Endothelial cell of umbilical vein (primary cell): Measurements from ENCODE around the gene NMRK2. TPM values are rescaled to one million over a fixed set of nuclear protein-coding genes. Genes with fewer than 3 reads are reported as not detected.
A peak's percentile ranks its signal among the peaks of the same experiment; 100 is the strongest.

Experiments
- BruUV-seq: library from RNA; stranded (reverse); fragments of 400-500 nt; replicated peaks from 2 replicates; lab custom pipeline; 2021; lab: Mats Ljungman, UMichigan
- CTCF ChIA-PET: fragments of 300-600, 350-600 bp; sonication (Branson Sonifier 250); formaldehyde crosslinking; loops from one replicate; lab custom pipeline; 2021; ENCODE audit warnings: antibody characterized with exemption, inconsistent platforms; lab: Charles Lee
- POLR2A ChIA-PET: fragments of 300-600, 350-600 bp; sonication (Branson Sonifier 250); formaldehyde crosslinking; loops from one replicate; lab custom pipeline; 2021; ENCODE audit warnings: antibody characterized with exemption, inconsistent platforms; lab: Charles Lee
- DNase-seq: peaks from one replicate; pipeline ENCODE4 v3.0.0-alpha.2; 2011; ENCODE audit warnings: low read depth, low spot score
- FAIRE-seq: peaks from 2 replicates; lab custom pipeline; 2011; peaks lifted over from hg19 to GRCh38; lab: Jason Lieb, UNC
- H2AFZ ChIP-seq: 2 replicates; pipeline ENCODE4 v1.6.0; 2012; ENCODE audit warnings: low read depth, low read length, control low read depth, inconsistent platforms
- H3K27ac ChIP-seq: 2 replicates; pipeline ENCODE4 v1.5.1; 2011; ENCODE audit warnings: low read depth, mild to moderate bottlenecking, control low read depth, low read length, moderate library complexity; ENCODE audit not compliant: insufficient read depth
- H3K27me3 ChIP-seq, 2 experiments: 2 replicates each; pipeline versions ENCODE4 v1.6.0 to v1.6.1; 2011; ENCODE audit warnings: low read length in 2 of 2, mixed read lengths in 1 of 2; ENCODE audit not compliant: control insufficient read depth in 2 of 2, insufficient read depth in 2 of 2
- H3K36me3 ChIP-seq, 2 experiments: 2 replicates in 1 of 2; 3 replicates in 1 of 2; pipeline ENCODE4 v1.5.1; 2011; ENCODE audit warnings: low read length in 2 of 2, mild to moderate bottlenecking in 1 of 2, moderate library complexity in 1 of 2; ENCODE audit not compliant: control insufficient read depth in 2 of 2, insufficient read depth in 2 of 2; ENCODE audit errors: extremely low read depth in 1 of 2
- H3K4me1 ChIP-seq: 3 replicates; pipeline ENCODE4 v1.5.1; 2011; ENCODE audit warnings: mild to moderate bottlenecking, low read length; ENCODE audit not compliant: control insufficient read depth, insufficient read depth; ENCODE audit errors: extremely low read depth
- H3K4me2 ChIP-seq: 2 replicates; pipeline ENCODE4 v1.6.1; 2011; ENCODE audit warnings: low read length, control low read depth, mixed read lengths; ENCODE audit not compliant: insufficient read depth
- H3K4me3 ChIP-seq, 3 experiments: fragments of 200-600 bp in 1 of 3; sonication (generic), shearing (Covaris generic) in 1 of 3; replicated peaks in 1 of 3; 2 replicates each; pipeline ENCODE4 v1.5.1; 2011 to 2016; ENCODE audit warnings: control low read depth in 3 of 3, low read length in 3 of 3, mild to moderate bottlenecking in 2 of 3, inconsistent platforms in 1 of 3, low read depth in 1 of 3, moderate library complexity in 1 of 3; ENCODE audit not compliant: insufficient read depth in 1 of 3
- H3K79me2 ChIP-seq: 2 replicates; pipeline ENCODE4 v1.6.0; 2012; ENCODE audit warnings: low read length, inconsistent platforms; ENCODE audit not compliant: control insufficient read depth, insufficient read depth
- H3K9ac ChIP-seq: replicated peaks from 2 replicates; pipeline ENCODE3; 2011; ENCODE audit warnings: low read length, control low read depth; ENCODE audit not compliant: insufficient read depth; ENCODE audit errors: extremely low read depth
- H3K9me1 ChIP-seq: replicated peaks from 3 replicates; pipeline ENCODE4 v1.6.0; 2011; ENCODE audit warnings: mild to moderate bottlenecking, low read length; ENCODE audit not compliant: control insufficient read depth, insufficient read depth; ENCODE audit errors: extremely low read depth
- H3K9me3 ChIP-seq: replicated peaks from 2 replicates; pipeline ENCODE4 v1.5.1; 2012; ENCODE audit warnings: low read length, inconsistent platforms; ENCODE audit not compliant: control insufficient read depth, insufficient read depth
- H4K20me1 ChIP-seq: replicated peaks from 2 replicates; pipeline ENCODE3; 2011; ENCODE audit warnings: mild to moderate bottlenecking, low read length; ENCODE audit not compliant: control insufficient read depth, insufficient read depth; ENCODE audit errors: extremely low read depth
- EZH2 ChIP-seq: IDR thresholded peaks from 2 replicates; pipeline ENCODE4 v1.6.1; 2012; ENCODE audit warnings: borderline replicate concordance, low read depth, mild to moderate bottlenecking, moderate library complexity, low read length, inconsistent platforms; ENCODE audit not compliant: severe bottlenecking
- FOS ChIP-seq: IDR thresholded peaks from 2 replicates; pipeline ENCODE4 v1.6.1; 2011; ENCODE audit warnings: mild to moderate bottlenecking, low read length, moderate library complexity, borderline replicate concordance; ENCODE audit not compliant: insufficient read depth
- GATA2 ChIP-seq: IDR thresholded peaks from 2 replicates; pipeline ENCODE4 v1.7.0; 2011; ENCODE audit warnings: low read depth, mild to moderate bottlenecking, moderate library complexity, mixed read lengths, low read length; ENCODE audit not compliant: insufficient read length, insufficient read depth
- JUN ChIP-seq: IDR thresholded peaks from 2 replicates; pipeline ENCODE4 v1.6.1; 2011; ENCODE audit warnings: borderline replicate concordance, low read depth; ENCODE audit not compliant: insufficient read length, insufficient read depth
- MYC ChIP-seq: IDR thresholded peaks from one replicate; pipeline ENCODE4 v1.6.1; 2011; ENCODE audit warnings: mild to moderate bottlenecking, low read depth, low read length
- POLR2A ChIP-seq: IDR thresholded peaks from 2 replicates; pipeline ENCODE4 v1.6.1; 2012; ENCODE audit warnings: low read depth, mild to moderate bottlenecking, control low read depth, low read length
- POLR2AphosphoS5 ChIP-seq: IDR thresholded peaks from 2 replicates; pipeline ENCODE4 v1.6.1; 2012; ENCODE audit warnings: low read depth, mild to moderate bottlenecking, control low read depth, low read length, moderate library complexity; ENCODE audit not compliant: insufficient read depth
- dilution Hi-C: fragments of 300-500 bp; cut with MboI; formaldehyde crosslinking; loops from one replicate; pipeline ENCODE4 v1.15.0; 2019; ENCODE audit warnings: low sequenced_read_pairs; ENCODE audit not compliant: extremely low pct_ligation_motif_present
- intact Hi-C: fragments of 100-400 bp; cut with micrococcal nuclease; formaldehyde crosslinking; loops from one replicate; pipeline ENCODE4 v1.10.0; 2022
- microRNA counts: library from miRNA; unstranded; fragments of <30 nt; microRNA quantifications from one replicate; lab custom pipeline; 2016
- microRNA-seq: library from miRNA; unstranded; fragments of <30 nt; microRNA quantifications from one replicate; pipeline ENCODE4 v1.2.0, GENCODE V29; 2021; ENCODE audit warnings: borderline number of aligned reads, borderline replicate concordance
- polyA plus RNA-seq, 4 experiments: library from polyadenylated mRNA; depleted of rRNA in 3 of 4; stranded (reverse) in 3 of 4; unstranded in 1 of 4; fragments of >200 nt; gene quantifications; 2 replicates each; pipeline versions ENCODE4 v1.2.1 to v1.2.3, GENCODE V29; 2011 to 2012; ENCODE audit warnings: missing spikeins in 1 of 4
- small RNA-seq: library from RNA; depleted of rRNA; stranded (forward); fragments of <200 nt; gene quantifications from one replicate; pipeline ENCODE3, GENCODE V24; 2012; ENCODE audit warnings: low replicate concordance, low read depth; ENCODE audit not compliant: insufficient read depth, insufficient read length
- total RNA-seq: library from RNA; stranded (reverse); gene quantifications from 2 replicates; pipeline ENCODE4 v1.2.3, GENCODE V29; 2021
- TF ChIP-seq, protein P1 (sequence below), 2 donors: IDR thresholded peaks; 1 replicate in 1 of 2; 2 replicates in 1 of 2; pipeline ENCODE4 v1.5.1; 2011; ENCODE audit warnings: low read length in 2 of 2, mild to moderate bottlenecking in 2 of 2, moderate library complexity in 2 of 2, control low read depth in 1 of 2, inconsistent platforms in 1 of 2, low read depth in 1 of 2; ENCODE audit not compliant: insufficient read depth in 1 of 2; ENCODE audit errors: extremely low read depth in 1 of 2
- TF ChIP-seq, protein P2 (sequence below): IDR thresholded peaks from 2 replicates; pipeline ENCODE4 v1.6.1; 2011; ENCODE audit not compliant: insufficient read depth, insufficient read length

Gene NMRK2
- total and polyA plus RNA-seq, 2 donors (not counting 3 experiments of a cell fraction or from before 2014, with no cell fraction given): not detected

DNA sequence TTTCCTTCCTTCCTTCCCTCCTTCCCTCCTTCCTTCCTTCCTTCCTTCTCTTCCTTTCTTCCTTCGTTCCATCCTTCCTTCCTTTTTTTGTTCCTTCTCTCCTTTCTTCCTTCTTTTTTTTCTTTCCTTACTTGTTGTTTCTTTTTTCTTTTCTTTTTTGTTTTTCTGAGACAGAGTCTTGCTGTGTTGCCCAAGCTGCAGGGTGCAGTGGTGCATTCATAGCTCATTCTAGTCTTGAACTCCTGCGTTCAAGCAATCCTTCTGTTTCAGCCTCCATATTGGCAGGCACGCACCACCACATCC is 57.9 kb downstream of the NMRK2 start:
- no peaks in the 10 kb centered on the region for H4K20me1 ChIP-seq
- no peaks in the 10 kb centered on the region for H3K9me3 ChIP-seq
- H3K79me2 ChIP-seq: no peaks in the 10 kb centered on the region
- no peaks in the 10 kb centered on the region for H3K36me3 ChIP-seq
- H2AFZ ChIP-seq: peak overlapping the region; percentile 49
- no peaks in the 10 kb centered on the region for H3K27me3 ChIP-seq
- ChIA-PET POLR2A (no interaction called here), CTCF (interaction anchor here (1.2 kb wide), 1 partner anchor 149 kb away, joined by 3 read pairs; no protein-coding TSS in a partner anchor)
- no TSS peak for BruUV-seq
- no peak overlapping the region for H3K27ac ChIP-seq
- TF ChIP-seq GATA2 (no peak), MYC (no peak), FOS (no peak), EZH2 (no peak), JUN (no peak), POLR2A (no peak), POLR2AphosphoS5 (no peak)
- TF ChIP-seq, protein P1, sequence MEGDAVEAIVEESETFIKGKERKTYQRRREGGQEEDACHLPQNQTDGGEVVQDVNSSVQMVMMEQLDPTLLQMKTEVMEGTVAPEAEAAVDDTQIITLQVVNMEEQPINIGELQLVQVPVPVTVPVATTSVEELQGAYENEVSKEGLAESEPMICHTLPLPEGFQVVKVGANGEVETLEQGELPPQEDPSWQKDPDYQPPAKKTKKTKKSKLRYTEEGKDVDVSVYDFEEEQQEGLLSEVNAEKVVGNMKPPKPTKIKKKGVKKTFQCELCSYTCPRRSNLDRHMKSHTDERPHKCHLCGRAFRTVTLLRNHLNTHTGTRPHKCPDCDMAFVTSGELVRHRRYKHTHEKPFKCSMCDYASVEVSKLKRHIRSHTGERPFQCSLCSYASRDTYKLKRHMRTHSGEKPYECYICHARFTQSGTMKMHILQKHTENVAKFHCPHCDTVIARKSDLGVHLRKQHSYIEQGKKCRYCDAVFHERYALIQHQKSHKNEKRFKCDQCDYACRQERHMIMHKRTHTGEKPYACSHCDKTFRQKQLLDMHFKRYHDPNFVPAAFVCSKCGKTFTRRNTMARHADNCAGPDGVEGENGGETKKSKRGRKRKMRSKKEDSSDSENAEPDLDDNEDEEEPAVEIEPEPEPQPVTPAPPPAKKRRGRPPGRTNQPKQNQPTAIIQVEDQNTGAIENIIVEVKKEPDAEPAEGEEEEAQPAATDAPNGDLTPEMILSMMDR (IDR thresholded peaks at IDR 0.05; ENCODE audit: extremely low read depth in 1 of 2, insufficient read depth in 1 of 2, low read depth in 1 of 2, low read length in 2 of 2): no peak
- TF ChIP-seq, protein P2, sequence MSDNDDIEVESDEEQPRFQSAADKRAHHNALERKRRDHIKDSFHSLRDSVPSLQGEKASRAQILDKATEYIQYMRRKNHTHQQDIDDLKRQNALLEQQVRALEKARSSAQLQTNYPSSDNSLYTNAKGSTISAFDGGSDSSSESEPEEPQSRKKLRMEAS: no peak
- H3K4me2 ChIP-seq: no peak overlapping the region
- H3K4me1 ChIP-seq: peaks cover 14% of the 10 kb centered on the region
- DNase-seq (no peak), FAIRE-seq (no peak)
- no peaks in the 10 kb centered on the region for H3K9me1 ChIP-seq
- H3K4me3 ChIP-seq: no peak overlapping the region
- no peak overlapping the region for H3K9ac ChIP-seq
- dilution Hi-C loops (no loop called here), intact Hi-C loops (no loop called here)

MicroRNAs encoded within 50 kb of the gene (microRNA counts, 767-probe panel; counts per million panel counts)
- microRNA hsa-miR-637 (lab: Ali Mortazavi, UCI): 723 counts per million, percentile 96 among the panel's probes with 10 or more counts

Small RNA genes lying within 50 kb of the gene (microRNA-seq; reads per million reads assigned to microRNA genes)
- gene MIR637: not detected

Small RNA genes lying within 50 kb of the gene (small RNA-seq; reads per million reads assigned to genes)
- gene RN7SL202P: not detected
- 342 reads per million, percentile 99 among the genes with 10 or more reads in this experiment for gene SNORD37

Other genes with a start within 250 kb of the NMRK2 start
- gene PIP5K1C, start 232.6 kb upstream of the NMRK2 start, total RNA-seq: 79.5 and 82.2 TPM in 2 replicates
- 31.6 and 37.4 TPM in 2 replicates for gene PIP5K1C, start 232.6 kb upstream of the NMRK2 start, polyA plus RNA-seq
- not detected in 2 replicates for gene TJP3, start 224.7 kb upstream of the NMRK2 start, total RNA-seq
- gene TJP3, start 224.7 kb upstream of the NMRK2 start, polyA plus RNA-seq: 0.10 TPM in 1 of 2 replicates, not detected in the other
- gene APBA3, start 171.4 kb upstream of the NMRK2 start, total RNA-seq: 23.4 and 24.3 TPM in 2 replicates
- gene APBA3, start 171.4 kb upstream of the NMRK2 start, polyA plus RNA-seq: 25.1 and 41.7 TPM in 2 replicates
- 67.5 and 76.3 TPM in 2 replicates for gene MRPL54, start 170.4 kb upstream of the NMRK2 start, total RNA-seq
- gene MRPL54, start 170.4 kb upstream of the NMRK2 start, polyA plus RNA-seq: 80.2 and 93.1 TPM in 2 replicates
- gene RAX2, start 160.8 kb upstream of the NMRK2 start, total RNA-seq: not detected in 2 replicates
- not detected in 2 replicates for gene RAX2, start 160.8 kb upstream of the NMRK2 start, polyA plus RNA-seq
- gene MATK, start 146.7 kb upstream of the NMRK2 start, total RNA-seq: not detected in 2 replicates
- not detected in 2 replicates for gene MATK, start 146.7 kb upstream of the NMRK2 start, polyA plus RNA-seq
- gene ZFR2, start 64.0 kb upstream of the NMRK2 start, total RNA-seq: not detected in 2 replicates
- 0.11 TPM in 1 of 2 replicates, not detected in the other for gene ZFR2, start 64.0 kb upstream of the NMRK2 start, polyA plus RNA-seq
- not detected in 2 replicates for gene ATCAY, start 52.4 kb upstream of the NMRK2 start, total RNA-seq
- gene ATCAY, start 52.4 kb upstream of the NMRK2 start, polyA plus RNA-seq: 0.03 TPM in 1 of 2 replicates, not detected in the other
- gene DAPK3, start 38.0 kb downstream of the NMRK2 start, total RNA-seq: 157 and 170 TPM in 2 replicates
- 175 and 176 TPM in 2 replicates for gene DAPK3, start 38.0 kb downstream of the NMRK2 start, polyA plus RNA-seq
- gene EEF2, start 52.4 kb downstream of the NMRK2 start, total RNA-seq: 2,318 and 2,351 TPM in 2 replicates
- gene EEF2, start 52.4 kb downstream of the NMRK2 start, polyA plus RNA-seq: 1,496 and 1,538 TPM in 2 replicates
- gene PIAS4, start 74.7 kb downstream of the NMRK2 start, total RNA-seq: 46.2 and 47.2 TPM in 2 replicates
- gene PIAS4, start 74.7 kb downstream of the NMRK2 start, polyA plus RNA-seq: 23.6 and 26.2 TPM in 2 replicates
- 28.0 and 29.0 TPM in 2 replicates for gene ZBTB7A, start 133.8 kb downstream of the NMRK2 start, total RNA-seq
- gene ZBTB7A, start 133.8 kb downstream of the NMRK2 start, polyA plus RNA-seq: 8.2 and 10.8 TPM in 2 replicates
- gene MAP2K2, start 191.1 kb downstream of the NMRK2 start, total RNA-seq: 171 TPM in 2 replicates
- 126 and 161 TPM in 2 replicates for gene MAP2K2, start 191.1 kb downstream of the NMRK2 start, polyA plus RNA-seq
- gene CREB3L3, start 220.6 kb downstream of the NMRK2 start, total RNA-seq: not detected in 2 replicates
- gene CREB3L3, start 220.6 kb downstream of the NMRK2 start, polyA plus RNA-seq: not detected in 2 replicates
- 26.9 and 28.1 TPM in 2 replicates for gene SIRT6, start 249.5 kb downstream of the NMRK2 start, total RNA-seq
- gene SIRT6, start 249.5 kb downstream of the NMRK2 start, polyA plus RNA-seq: 36.6 and 41.2 TPM in 2 replicates
- gene ANKRD24, start 249.6 kb downstream of the NMRK2 start, total RNA-seq: 0.18 and 0.27 TPM in 2 replicates
- 0.07 and 0.08 TPM in 2 replicates for gene ANKRD24, start 249.6 kb downstream of the NMRK2 start, polyA plus RNA-seq